Upper lobe of left lung (tissue), 6 donors: ENCODE measurements around the gene DSE. TPM values are rescaled to one million over a fixed set of nuclear protein-coding genes. Genes with fewer than 3 reads are reported as not detected.

ENCODE experiments used
- ATAC-seq, 2 donors: fragments of 200-7000 bp; cut with Tn5 transposase; one replicate each; pipeline ENCODE4 v1.9.1; 2022; ENCODE audit warnings: mild to moderate bottlenecking in 2 of 2, moderate library complexity in 2 of 2; ENCODE audit not compliant: low FRiP score in 2 of 2
- DNase-seq, 2 donors: peaks; one replicate each; pipeline ENCODE4 v3.0.0-alpha.2; 2019 to 2020
- H3K27ac ChIP-seq, 4 donors: fragments of 200-600 bp; sonication (generic); one replicate each; pipeline ENCODE4 v1.5.1; 2016 to 2019
- H3K27me3 ChIP-seq, 4 donors: fragments of 200-600 bp; sonication (generic); one replicate each; pipeline ENCODE4 v1.5.1; 2017 to 2019
- H3K36me3 ChIP-seq, 4 donors: fragments of 200-600 bp; sonication (generic); one replicate each; pipeline ENCODE4 v1.5.1; 2016 to 2019
- H3K4me1 ChIP-seq, 4 donors: fragments of 200-600 bp; sonication (generic); one replicate each; pipeline ENCODE4 v1.5.1; 2018 to 2019
- H3K4me3 ChIP-seq, 4 donors: fragments of 200-600 bp; sonication (generic); one replicate each; pipeline ENCODE4 v1.5.1; 2017 to 2019; ENCODE audit warnings: mild to moderate bottlenecking in 2 of 4, moderate library complexity in 1 of 4
- H3K9me3 ChIP-seq, 4 donors: fragments of 200-600 bp; sonication (generic); one replicate each; pipeline ENCODE4 v1.5.1; 2018 to 2019
- EP300 ChIP-seq, 4 donors: sonication (generic); formaldehyde crosslinking; IDR thresholded peaks; one replicate each; pipeline ENCODE4 v1.5.1; 2017; ENCODE audit warnings: antibody characterized with exemption in 4 of 4, control low read depth in 2 of 4
- POLR2A ChIP-seq, 4 donors: fragments of 450-650 bp; IDR thresholded peaks; one replicate each; pipeline ENCODE4 v1.5.1; 2016 to 2017; ENCODE audit warnings: antibody characterized with exemption in 4 of 4, mild to moderate bottlenecking in 2 of 4
- POLR2AphosphoS5 ChIP-seq, 2 donors: sonication (generic); formaldehyde crosslinking; IDR thresholded peaks; one replicate each; pipeline ENCODE4 v1.5.1; 2017; ENCODE audit warnings: antibody characterized with exemption in 2 of 2
- WGBS, 2 donors: methylation state at CpG; one replicate each; pipeline ENCODE4 v1.1.5; 2017 to 2018; 5-methylcytosine and 5-hydroxymethylcytosine counted together
- total RNA-seq, 6 donors: library from RNA; depleted of rRNA in 4 of 6; stranded (reverse); fragments of >200 nt in 4 of 6; gene quantifications; one replicate each; pipeline versions ENCODE4 v1.1.0 to v1.2.1, GENCODE V29; 2016 to 2021
- TF ChIP-seq, protein P1 (sequence below), 6 experiments: fragments of 450-650 bp in 4 of 6; fragments of 200-600 bp in 2 of 6; sonication (generic) in 2 of 6; IDR thresholded peaks; one replicate each; pipeline ENCODE4 v1.5.1; 2016 to 2019; ENCODE audit warnings: antibody characterized with exemption in 6 of 6
- donor health status: DM: no; HTN: no; CAD: no; lungs with moderate emphysema.
- donor health status: DM: no; HTN: yes; CAD: no; lungs with severe emphysema.

Gene DSE
- total RNA-seq, 6 donors from 2014 or later: 20.1 to 68.1 (median 40.6) TPM

DNA sequence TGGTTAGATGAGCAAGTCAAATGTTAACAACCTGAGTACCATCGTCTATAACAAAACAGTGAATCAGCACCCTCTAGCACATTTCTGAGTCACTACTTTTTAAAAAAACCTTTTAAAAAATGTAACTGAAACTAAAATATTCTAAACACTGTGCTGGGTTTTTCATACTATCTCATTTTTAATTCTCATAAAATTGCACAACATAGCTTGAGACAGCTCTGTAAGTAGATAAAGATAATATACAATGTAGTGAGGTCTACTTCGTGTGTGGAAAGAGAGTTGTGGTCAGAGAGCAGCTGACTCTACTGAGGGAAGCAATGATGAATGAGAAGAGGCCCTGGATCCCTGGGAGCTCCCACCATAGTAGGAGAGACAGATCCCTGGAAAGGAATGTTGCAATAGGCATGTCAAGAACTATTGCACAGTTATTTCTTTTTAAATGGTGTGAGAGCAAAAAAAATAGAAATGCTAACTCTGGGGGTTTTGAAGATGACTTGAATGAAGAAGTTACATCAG is 76.8 kb downstream of the DSE start:
- Histone ChIP-seq H3K27ac (no peak overlapping the region), H3K36me3 (no peaks in the 10 kb centered on the region), H3K4me3 (no peak overlapping the region), H3K9me3 (no peaks in the 10 kb centered on the region), H3K27me3 (no peaks in the 10 kb centered on the region), H3K4me1 (peaks cover 11 to 23% (median 19%) of the 10 kb centered on the region in 4 donors)
- DNase-seq (peak in 1 of 2 donors; percentile 42), ATAC-seq (peak in 1 of 2 donors; percentile 74)
- 10 to 12% methylated on average over 2 of the region's 2 CpGs for WGBS, 2 donors
- TF ChIP-seq POLR2A (IDR thresholded peaks at IDR 0.05): no peak
- peak in 1 of 2 donors; percentile 46 for TF ChIP-seq POLR2AphosphoS5 (IDR thresholded peaks at IDR 0.05)

DNA sequence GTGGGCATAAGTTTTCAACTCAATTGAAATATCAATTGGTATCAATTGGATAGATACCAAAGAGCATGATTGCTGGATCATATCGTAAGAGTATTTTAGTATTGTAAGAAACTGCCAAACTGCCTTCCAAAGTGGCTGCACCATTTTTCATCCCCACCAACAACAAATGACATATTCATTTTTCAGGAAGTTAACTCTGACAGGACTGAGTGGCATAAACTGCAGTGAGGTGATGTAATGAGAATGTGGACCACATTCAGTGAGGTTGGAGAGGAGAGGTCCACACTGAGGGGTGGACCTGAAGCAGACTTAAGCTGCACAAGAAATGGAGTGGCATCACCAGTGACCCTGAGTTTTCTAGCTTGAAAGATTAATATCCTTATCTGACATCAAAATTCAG is 78.8 kb downstream of the DSE start:
- no peaks in the 10 kb centered on the region for H3K36me3 ChIP-seq
- ATAC-seq: no peak
- TF ChIP-seq, protein P1, sequence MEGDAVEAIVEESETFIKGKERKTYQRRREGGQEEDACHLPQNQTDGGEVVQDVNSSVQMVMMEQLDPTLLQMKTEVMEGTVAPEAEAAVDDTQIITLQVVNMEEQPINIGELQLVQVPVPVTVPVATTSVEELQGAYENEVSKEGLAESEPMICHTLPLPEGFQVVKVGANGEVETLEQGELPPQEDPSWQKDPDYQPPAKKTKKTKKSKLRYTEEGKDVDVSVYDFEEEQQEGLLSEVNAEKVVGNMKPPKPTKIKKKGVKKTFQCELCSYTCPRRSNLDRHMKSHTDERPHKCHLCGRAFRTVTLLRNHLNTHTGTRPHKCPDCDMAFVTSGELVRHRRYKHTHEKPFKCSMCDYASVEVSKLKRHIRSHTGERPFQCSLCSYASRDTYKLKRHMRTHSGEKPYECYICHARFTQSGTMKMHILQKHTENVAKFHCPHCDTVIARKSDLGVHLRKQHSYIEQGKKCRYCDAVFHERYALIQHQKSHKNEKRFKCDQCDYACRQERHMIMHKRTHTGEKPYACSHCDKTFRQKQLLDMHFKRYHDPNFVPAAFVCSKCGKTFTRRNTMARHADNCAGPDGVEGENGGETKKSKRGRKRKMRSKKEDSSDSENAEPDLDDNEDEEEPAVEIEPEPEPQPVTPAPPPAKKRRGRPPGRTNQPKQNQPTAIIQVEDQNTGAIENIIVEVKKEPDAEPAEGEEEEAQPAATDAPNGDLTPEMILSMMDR (IDR thresholded peaks at IDR 0.05): no peak
- no peak for TF ChIP-seq POLR2A (IDR thresholded peaks at IDR 0.05)
- no peak for TF ChIP-seq EP300 (IDR thresholded peaks at IDR 0.05)
- no peak for TF ChIP-seq POLR2AphosphoS5 (IDR thresholded peaks at IDR 0.05)
- no peaks in the 10 kb centered on the region for H3K9me3 ChIP-seq
- peaks cover 9 to 22% (median 15%) of the 10 kb centered on the region in 4 donors for H3K4me1 ChIP-seq
- no peak overlapping the region for H3K4me3 ChIP-seq
- H3K27me3 ChIP-seq: no peaks in the 10 kb centered on the region
- DNase-seq: no peak
- no peak overlapping the region for H3K27ac ChIP-seq
- WGBS, 2 donors: 24 to 86% methylated on average over 1 of the region's 1 CpG

DNA sequence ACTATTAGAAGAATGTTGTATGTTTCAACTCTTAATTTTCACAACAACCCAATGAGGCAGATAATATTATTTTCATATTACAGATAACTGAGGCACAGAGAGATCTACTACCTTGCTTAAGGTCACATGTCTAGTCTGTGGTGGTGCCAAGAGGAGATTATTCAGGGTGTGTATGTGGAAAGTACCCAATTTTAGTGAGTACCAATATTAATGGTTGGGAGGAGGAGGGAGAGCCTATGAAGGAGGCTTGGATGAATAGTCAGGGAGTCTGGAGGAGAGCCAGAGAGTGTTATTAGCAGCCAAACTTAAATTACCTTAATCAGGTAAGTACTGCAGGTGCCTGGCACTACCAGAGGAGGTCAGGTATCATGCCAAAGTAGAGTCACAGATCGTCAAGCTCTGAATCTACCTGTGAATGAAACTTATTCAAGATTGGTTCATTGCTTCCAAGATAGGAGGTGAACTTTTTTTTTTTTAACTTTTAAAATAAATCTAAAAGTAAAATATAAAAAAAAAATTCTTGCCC is 79.5 kb downstream of the DSE start:
- DNase-seq (no peak), ATAC-seq (no peak)
- Histone ChIP-seq H3K36me3 (no peaks in the 10 kb centered on the region), H3K4me1 (peaks cover 9 to 19% (median 13%) of the 10 kb centered on the region in 4 donors), H3K9me3 (no peaks in the 10 kb centered on the region), H3K4me3 (no peak overlapping the region), H3K27me3 (no peaks in the 10 kb centered on the region), H3K27ac (no peak overlapping the region)
- 69 to 88% methylated on average over 1 of the region's 1 CpG for WGBS, 2 donors
- TF ChIP-seq EP300 (IDR thresholded peaks at IDR 0.05) (no peak), POLR2AphosphoS5 (IDR thresholded peaks at IDR 0.05) (no peak), POLR2A (IDR thresholded peaks at IDR 0.05) (no peak)
- TF ChIP-seq, protein P1 (IDR thresholded peaks at IDR 0.05): no peak

DNA sequence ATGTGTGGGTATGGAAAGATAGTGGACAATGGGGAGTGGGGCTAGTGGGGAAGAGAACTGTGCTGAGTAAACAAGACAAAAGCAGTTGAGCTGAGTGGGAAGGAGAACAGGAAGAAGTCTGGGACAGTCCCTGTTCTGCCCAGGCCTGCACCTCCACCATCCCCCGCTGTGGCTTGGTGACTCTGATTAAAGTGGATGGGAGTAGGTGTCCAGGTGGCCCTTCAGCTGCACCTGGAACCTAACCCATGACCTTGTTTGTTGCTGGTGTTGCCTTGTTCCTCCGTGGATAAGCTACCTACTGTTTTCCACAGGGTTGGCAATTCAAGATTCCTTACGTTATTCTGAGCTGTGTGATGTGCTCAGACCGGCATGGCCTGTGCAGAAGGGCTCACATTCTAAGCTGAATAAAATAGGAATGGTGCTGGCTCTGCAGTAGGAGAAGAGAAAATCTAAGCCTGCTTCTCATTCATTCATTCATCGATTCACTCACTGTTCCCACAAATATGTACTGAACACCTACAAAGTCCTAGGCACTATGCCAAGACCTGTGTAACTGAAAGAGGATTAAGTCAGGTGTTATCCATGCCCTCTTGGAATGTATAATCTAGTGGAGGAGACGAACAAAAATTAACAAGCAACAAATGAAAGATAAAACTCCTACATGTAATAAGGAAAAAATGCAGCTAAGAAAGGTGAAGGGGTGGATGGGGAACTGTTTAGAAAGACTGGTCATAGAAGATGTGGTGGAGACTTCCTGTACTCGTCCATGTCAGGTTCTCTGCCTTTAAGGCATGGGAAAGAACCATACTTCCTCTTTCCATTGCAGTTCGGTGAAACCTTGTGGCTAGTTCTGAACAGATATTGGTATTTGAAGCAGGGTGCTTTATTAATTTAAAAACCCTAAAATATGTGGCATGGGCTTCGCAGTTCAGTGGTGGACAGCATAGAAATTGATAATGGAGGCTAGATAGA is 80.3 kb downstream of the DSE start:
- Histone ChIP-seq H3K9me3 (no peaks in the 10 kb centered on the region), H3K4me1 (peaks cover 9 to 19% (median 13%) of the 10 kb centered on the region in 4 donors), H3K4me3 (no peak overlapping the region), H3K27me3 (no peaks in the 10 kb centered on the region), H3K27ac (peak overlapping the region in 1 of 4 donors; percentile 11), H3K36me3 (no peaks in the 10 kb centered on the region)
- WGBS, 2 donors: 67 to 74% methylated on average over 9 of the region's 9 CpGs
- peak in 1 of 2 donors; percentile 69 for DNase-seq
- peak; percentile 55 to 59 for ATAC-seq
- no peak for TF ChIP-seq POLR2AphosphoS5 (IDR thresholded peaks at IDR 0.05)
- TF ChIP-seq, protein P1 (IDR thresholded peaks at IDR 0.05): no peak
- no peak for TF ChIP-seq POLR2A (IDR thresholded peaks at IDR 0.05)
- no peak for TF ChIP-seq EP300 (IDR thresholded peaks at IDR 0.05)

DNA sequence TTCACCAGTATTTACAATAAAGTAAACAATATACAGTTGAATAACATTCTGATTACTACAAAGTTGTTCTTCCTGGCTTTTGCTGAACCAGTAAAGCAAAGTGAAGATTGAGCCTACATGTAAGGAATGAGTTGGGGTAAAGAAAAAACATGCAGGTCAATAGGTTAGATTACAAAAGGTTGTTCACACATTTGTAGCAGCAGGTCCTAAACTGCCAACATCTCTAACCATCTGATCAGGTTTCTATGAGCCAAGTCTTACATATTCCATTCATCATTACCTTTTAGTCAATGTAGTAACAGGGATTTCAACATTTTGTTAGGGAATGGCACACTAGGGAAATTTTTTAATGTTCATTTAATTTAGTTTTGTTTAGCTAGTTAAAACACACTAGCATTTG is 81.2 kb downstream of the DSE start:
- no peaks in the 10 kb centered on the region for H3K36me3 ChIP-seq
- H3K4me1 ChIP-seq: peaks cover 9 to 19% (median 11%) of the 10 kb centered on the region in 4 donors
- no peak for TF ChIP-seq POLR2A (IDR thresholded peaks at IDR 0.05)
- H3K4me3 ChIP-seq: no peak overlapping the region
- no peak for DNase-seq
- no peaks in the 10 kb centered on the region for H3K9me3 ChIP-seq
- H3K27me3 ChIP-seq: no peaks in the 10 kb centered on the region
- no peak for ATAC-seq
- H3K27ac ChIP-seq: no peak overlapping the region
